ENCODE measurements around the gene PSMD13.

DNA sequence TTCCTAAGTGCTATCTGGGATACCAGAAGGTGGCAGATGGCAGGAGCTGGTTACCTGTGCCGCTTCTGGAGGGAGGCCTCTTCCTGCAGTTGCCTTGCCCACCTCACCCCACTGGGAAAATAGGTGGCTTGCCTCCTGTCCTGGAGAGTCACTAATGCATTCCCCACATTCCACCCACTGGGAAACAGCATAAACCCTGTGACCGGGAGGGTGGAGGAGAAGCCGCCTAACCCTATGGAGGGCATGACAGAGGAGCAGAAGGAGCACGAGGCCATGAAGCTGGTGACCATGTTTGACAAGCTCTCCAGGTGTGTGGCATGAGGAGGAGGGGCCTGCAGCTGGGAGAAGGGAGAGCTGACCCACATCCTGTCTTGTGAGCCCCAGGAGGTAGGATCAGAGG, 23.7 kb upstream of the PSMD13 start:
- TF ChIP-seq, protein P1, sequence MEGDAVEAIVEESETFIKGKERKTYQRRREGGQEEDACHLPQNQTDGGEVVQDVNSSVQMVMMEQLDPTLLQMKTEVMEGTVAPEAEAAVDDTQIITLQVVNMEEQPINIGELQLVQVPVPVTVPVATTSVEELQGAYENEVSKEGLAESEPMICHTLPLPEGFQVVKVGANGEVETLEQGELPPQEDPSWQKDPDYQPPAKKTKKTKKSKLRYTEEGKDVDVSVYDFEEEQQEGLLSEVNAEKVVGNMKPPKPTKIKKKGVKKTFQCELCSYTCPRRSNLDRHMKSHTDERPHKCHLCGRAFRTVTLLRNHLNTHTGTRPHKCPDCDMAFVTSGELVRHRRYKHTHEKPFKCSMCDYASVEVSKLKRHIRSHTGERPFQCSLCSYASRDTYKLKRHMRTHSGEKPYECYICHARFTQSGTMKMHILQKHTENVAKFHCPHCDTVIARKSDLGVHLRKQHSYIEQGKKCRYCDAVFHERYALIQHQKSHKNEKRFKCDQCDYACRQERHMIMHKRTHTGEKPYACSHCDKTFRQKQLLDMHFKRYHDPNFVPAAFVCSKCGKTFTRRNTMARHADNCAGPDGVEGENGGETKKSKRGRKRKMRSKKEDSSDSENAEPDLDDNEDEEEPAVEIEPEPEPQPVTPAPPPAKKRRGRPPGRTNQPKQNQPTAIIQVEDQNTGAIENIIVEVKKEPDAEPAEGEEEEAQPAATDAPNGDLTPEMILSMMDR (IDR thresholded peaks at IDR 0.05) = no peak
- TF ChIP-seq POLR2AphosphoS5 (IDR thresholded peaks at IDR 0.05) (no peak), POLR2A (IDR thresholded peaks at IDR 0.05) (no peak), EP300 (IDR thresholded peaks at IDR 0.05) (no peak)

Measured in upper lobe of left lung (tissue), 4 donors.